Naive thymus-derived CD4-positive, alpha-beta T cell (primary cell): ENCODE measurements around the gene LRBA. TPM values are rescaled to one million over a fixed set of nuclear protein-coding genes. Genes with fewer than 3 reads are reported as not detected.

Experiments
- ATAC-seq: fragments of 150-1000 bp; cut with Tn5 transposase; 2 replicates; pipeline ENCODE4 v1.10.0; 2021; ENCODE audit warnings: mild to moderate bottlenecking, moderate library complexity
- CTCF ChIA-PET: fragments of 350-600 bp; sonication (Branson Sonifier 250); formaldehyde crosslinking; loops from one replicate; lab custom pipeline; 2021; ENCODE audit warnings: antibody characterized with exemption; lab: Charles Lee
- POLR2A ChIA-PET: fragments of 350-600 bp; sonication (Branson Sonifier 250); formaldehyde crosslinking; loops from one replicate; lab custom pipeline; 2021; ENCODE audit warnings: antibody characterized with exemption, inconsistent platforms; lab: Charles Lee
- DNase-seq, 9 donors: peaks; one replicate each; pipeline versions ENCODE4 v3.0.0 to v3.0.0-alpha.2; 2020 to 2022; ENCODE audit warnings: mixed read lengths in 1 of 9
- H3K27ac ChIP-seq: one replicate; pipeline ENCODE4 v1.7.0; 2013; ENCODE audit warnings: mild to moderate bottlenecking, low read depth, low read length, moderate library complexity
- H3K27me3 ChIP-seq, 2 donors: one replicate each; pipeline ENCODE4 v1.7.0; 2013; ENCODE audit warnings: low read length in 2 of 2, mild to moderate bottlenecking in 2 of 2, moderate library complexity in 2 of 2; ENCODE audit not compliant: control insufficient read depth in 2 of 2, insufficient read depth in 2 of 2
- H3K36me3 ChIP-seq, 3 experiments: 1 replicate in 2 of 3; 2 replicates in 1 of 3; pipeline ENCODE4 v1.7.0; 2013; ENCODE audit warnings: low read length in 3 of 3, mild to moderate bottlenecking in 3 of 3, moderate library complexity in 1 of 3; ENCODE audit not compliant: insufficient read depth in 3 of 3, control insufficient read depth in 2 of 3
- H3K4me1 ChIP-seq, 2 donors: one replicate each; pipeline ENCODE4 v1.7.0; 2013; ENCODE audit warnings: low read length in 2 of 2, mild to moderate bottlenecking in 2 of 2, moderate library complexity in 1 of 2; ENCODE audit not compliant: control insufficient read depth in 2 of 2, insufficient read depth in 2 of 2
- H3K4me3 ChIP-seq: 2 replicates; pipeline ENCODE4 v1.7.0; 2013; ENCODE audit warnings: mild to moderate bottlenecking, low read length
- H3K9me3 ChIP-seq, 3 experiments: 1 replicate in 2 of 3; 2 replicates in 1 of 3; pipeline ENCODE4 v1.7.0; 2013; ENCODE audit warnings: low read length in 3 of 3; ENCODE audit not compliant: control insufficient read depth in 2 of 3
- H3K27ac Mint-ChIP-seq, 9 donors: one replicate each; pipeline ENCODE4 v1.8.0; 2020 to 2022; ENCODE audit warnings: mixed read lengths in 9 of 9, mild to moderate bottlenecking in 8 of 9, moderate library complexity in 5 of 9, inconsistent platforms in 2 of 9
- H3K27me3 Mint-ChIP-seq, 5 donors: one replicate each; pipeline ENCODE4 v1.8.0; 2021 to 2022; ENCODE audit warnings: mixed read lengths in 5 of 5, mild to moderate bottlenecking in 1 of 5
- H3K36me3 Mint-ChIP-seq, 5 donors: one replicate each; pipeline ENCODE4 v1.8.0; 2020 to 2022; ENCODE audit warnings: mixed read lengths in 5 of 5, mild to moderate bottlenecking in 3 of 5, inconsistent platforms in 1 of 5
- H3K4me1 Mint-ChIP-seq, 7 donors: one replicate each; pipeline ENCODE4 v1.8.0; 2020 to 2022; ENCODE audit warnings: mixed read lengths in 7 of 7, mild to moderate bottlenecking in 3 of 7, inconsistent platforms in 1 of 7
- H3K4me3 Mint-ChIP-seq, 10 donors: one replicate each; pipeline ENCODE4 v1.8.0; 2020 to 2022; ENCODE audit warnings: mild to moderate bottlenecking in 10 of 10, mixed read lengths in 10 of 10, moderate library complexity in 6 of 10, inconsistent platforms in 2 of 10
- H3K9me3 Mint-ChIP-seq, 11 donors: one replicate each; pipeline ENCODE4 v1.8.0; 2020 to 2022; ENCODE audit warnings: mixed read lengths in 11 of 11, mild to moderate bottlenecking in 4 of 11, inconsistent platforms in 1 of 11, moderate library complexity in 1 of 11
- intact Hi-C, 2 donors: fragments of 100-400 bp; cut with micrococcal nuclease; formaldehyde crosslinking; loops; one replicate each; pipeline ENCODE4 v1.15.1; 2023
- polyA plus RNA-seq, 2 donors: library from polyadenylated mRNA; unstranded; fragments of 300-500 nt; fragmentation: Illumina TruSeq; gene quantifications; one replicate each; pipeline ENCODE4 v1.2.3, GENCODE V29; 2021
- total RNA-seq, 6 experiments: library from RNA in 5 of 6; stranded (reverse) in 5 of 6; gene quantifications; 1 replicate in 5 of 6; 2 replicates in 1 of 6; pipeline ENCODE4 v1.2.3 and lab custom pipeline; 2021 to 2026

LRBA gene
- total and polyA plus RNA-seq, 7 experiments from 2014 or later: 20.8 to 71.4 (median 58.4) TPM

GRCh38 chr4:150903603-150904002 lies 111.5 kb downstream of the LRBA start:
- no peaks in the 10 kb centered on the region for H3K27me3 Mint-ChIP-seq
- ChIA-PET CTCF (interaction anchor here (1.4 kb wide), 1 partner anchor 37 kb away, joined by 4 read pairs; no protein-coding TSS in a partner anchor), POLR2A (no interaction called here)
- DNase-seq: no peak
- peaks cover 35 to 86% (median 65%) of the 10 kb centered on the region in 5 donors for H3K36me3 Mint-ChIP-seq
- Histone ChIP-seq H3K27ac (no peak overlapping the region), H3K9me3 (no peaks in the 10 kb centered on the region), H3K27me3 (no peaks in the 10 kb centered on the region), H3K4me1 (no peaks in the 10 kb centered on the region), H3K4me3 (no peak overlapping the region), H3K36me3 (peaks cover 5 to 35% (median 11%) of the 10 kb centered on the region in 3 experiments)
- peaks cover 0 to 20% (median 16%) of the 10 kb centered on the region in 7 donors for H3K4me1 Mint-ChIP-seq
- intact Hi-C loops: no loop called here
- no peak for ATAC-seq
- peak overlapping the region in 1 of 9 donors; percentile 84 for H3K27ac Mint-ChIP-seq
- peaks cover 0 to 3% (median 0%) of the 10 kb centered on the region in 11 donors for H3K9me3 Mint-ChIP-seq
- no peak overlapping the region for H3K4me3 Mint-ChIP-seq

- Histone ChIP-seq H3K27me3 (no peaks in the 10 kb centered on the region), H3K9me3 (no peaks in the 10 kb centered on the region), H3K27ac (no peak overlapping the region), H3K36me3 (peaks cover 3 to 40% (median 7%) of the 10 kb centered on the region in 3 experiments), H3K4me3 (no peak overlapping the region), H3K4me1 (no peaks in the 10 kb centered on the region)
- H3K36me3 Mint-ChIP-seq: peaks cover 21 to 70% (median 53%) of the 10 kb centered on the region in 5 donors
- H3K9me3 Mint-ChIP-seq: peaks cover 0 to 3% (median 0%) of the 10 kb centered on the region in 11 donors
- ATAC-seq: no peak
- intact Hi-C loops: no loop called here
- no peaks in the 10 kb centered on the region for H3K27me3 Mint-ChIP-seq
- CTCF ChIA-PET: no interaction called here
- POLR2A ChIA-PET: no interaction called here
- no peak overlapping the region for H3K27ac Mint-ChIP-seq
- DNase-seq: no peak
- H3K4me1 Mint-ChIP-seq: peaks cover 0 to 5% (median 0%) of the 10 kb centered on the region in 7 donors
- no peak overlapping the region for H3K4me3 Mint-ChIP-seq
Measured at GRCh38 chr4:150896497-150896896, 118.6 kb downstream of the LRBA start.

- H3K36me3 ChIP-seq: peaks cover 0 to 18% (median 0%) of the 10 kb centered on the region in 3 experiments
- Mint-ChIP-seq H3K4me3 (no peak overlapping the region), H3K4me1 (peaks cover 0 to 12% (median 3%) of the 10 kb centered on the region in 7 donors), H3K9me3 (peaks cover 0 to 3% (median 0%) of the 10 kb centered on the region in 11 donors), H3K36me3 (peaks cover 7 to 43% (median 32%) of the 10 kb centered on the region in 5 donors), H3K27me3 (no peaks in the 10 kb centered on the region), H3K27ac (peak overlapping the region in 4 of 9 donors; percentile 1 to 75 (median 14))
- no peaks in the 10 kb centered on the region for H3K9me3 ChIP-seq
- intact Hi-C loops: no loop called here
- no peaks in the 10 kb centered on the region for H3K27me3 ChIP-seq
- no peak overlapping the region for H3K27ac ChIP-seq
- CTCF ChIA-PET: no interaction called here
- DNase-seq: no peak
- POLR2A ChIA-PET: no interaction called here
- H3K4me1 ChIP-seq: peaks cover 0 to 6% of the 10 kb centered on the region in 2 donors
- H3K4me3 ChIP-seq: no peak overlapping the region
- no peak for ATAC-seq
Measured at GRCh38 chr4:150890246-150890645, 124.8 kb downstream of the LRBA start.

- ChIA-PET POLR2A (no interaction called here), CTCF (no interaction called here)
- Mint-ChIP-seq H3K9me3 (peaks cover 0 to under 1% (median 0%) of the 10 kb centered on the region in 11 donors), H3K4me3 (no peak overlapping the region), H3K36me3 (peaks cover 7 to 43% (median 31%) of the 10 kb centered on the region in 5 donors), H3K27me3 (no peaks in the 10 kb centered on the region), H3K4me1 (peaks cover 0 to 15% (median 3%) of the 10 kb centered on the region in 7 donors), H3K27ac (no peak overlapping the region)
- intact Hi-C loops: no loop called here
- Histone ChIP-seq H3K9me3 (no peaks in the 10 kb centered on the region), H3K36me3 (peaks cover 0 to 16% (median 0%) of the 10 kb centered on the region in 3 experiments), H3K27me3 (no peaks in the 10 kb centered on the region), H3K27ac (no peak overlapping the region), H3K4me3 (no peak overlapping the region), H3K4me1 (peaks cover 0 to 10% of the 10 kb centered on the region in 2 donors)
- ATAC-seq (no peak), DNase-seq (no peak)
Measured at GRCh38 chr4:150889306-150889705, 125.8 kb downstream of the LRBA start.

GRCh38 chr4:150888625-150889024 lies 126.5 kb downstream of the LRBA start:
- POLR2A ChIA-PET: no interaction called here
- H3K4me3 Mint-ChIP-seq: no peak overlapping the region
- H3K27me3 ChIP-seq: no peaks in the 10 kb centered on the region
- H3K27ac Mint-ChIP-seq: peak overlapping the region in 1 of 9 donors; percentile 9
- H3K9me3 ChIP-seq: no peaks in the 10 kb centered on the region
- no peaks in the 10 kb centered on the region for H3K27me3 Mint-ChIP-seq
- no peaks in the 10 kb centered on the region for H3K9me3 Mint-ChIP-seq
- H3K4me3 ChIP-seq: no peak overlapping the region
- peaks cover 7 to 43% (median 29%) of the 10 kb centered on the region in 5 donors for H3K36me3 Mint-ChIP-seq
- CTCF ChIA-PET: no interaction called here
- intact Hi-C loops: no loop called here
- no peak for DNase-seq
- no peak for ATAC-seq
- H3K4me1 ChIP-seq: peaks cover 0 to 10% of the 10 kb centered on the region in 2 donors
- H3K36me3 ChIP-seq: peaks cover 0 to 17% (median 0%) of the 10 kb centered on the region in 3 experiments
- H3K27ac ChIP-seq: no peak overlapping the region
- peaks cover 0 to 19% (median 3%) of the 10 kb centered on the region in 7 donors for H3K4me1 Mint-ChIP-seq

- no peak for DNase-seq
- Mint-ChIP-seq H3K9me3 (no peaks in the 10 kb centered on the region), H3K36me3 (peaks cover 7 to 39% (median 27%) of the 10 kb centered on the region in 5 donors), H3K4me1 (peaks cover 0 to 19% (median 3%) of the 10 kb centered on the region in 7 donors), H3K4me3 (no peak overlapping the region), H3K27me3 (no peaks in the 10 kb centered on the region), H3K27ac (no peak overlapping the region)
- POLR2A ChIA-PET: no interaction called here
- no peak for ATAC-seq
- H3K36me3 ChIP-seq: peaks cover 0 to 17% (median 0%) of the 10 kb centered on the region in 3 experiments
- no peak overlapping the region for H3K4me3 ChIP-seq
- H3K4me1 ChIP-seq: peaks cover 0 to 10% of the 10 kb centered on the region in 2 donors
- H3K27me3 ChIP-seq: no peaks in the 10 kb centered on the region
- CTCF ChIA-PET: no interaction called here
- H3K9me3 ChIP-seq: no peaks in the 10 kb centered on the region
- intact Hi-C loops: no loop called here
- no peak overlapping the region for H3K27ac ChIP-seq
Measured at GRCh38 chr4:150888217-150888616, 126.9 kb downstream of the LRBA start.

- POLR2A ChIA-PET: no interaction called here
- Mint-ChIP-seq H3K4me1 (peaks cover 0 to 19% (median 3%) of the 10 kb centered on the region in 7 donors), H3K4me3 (no peak overlapping the region), H3K27ac (peak overlapping the region in 1 of 9 donors; percentile 21), H3K27me3 (no peaks in the 10 kb centered on the region), H3K9me3 (no peaks in the 10 kb centered on the region), H3K36me3 (peaks cover 4 to 34% (median 22%) of the 10 kb centered on the region in 5 donors)
- Histone ChIP-seq H3K27ac (no peak overlapping the region), H3K4me1 (peaks cover 0 to 10% of the 10 kb centered on the region in 2 donors), H3K4me3 (no peak overlapping the region), H3K36me3 (peaks cover 0 to 13% (median 0%) of the 10 kb centered on the region in 3 experiments), H3K27me3 (no peaks in the 10 kb centered on the region), H3K9me3 (no peaks in the 10 kb centered on the region)
- CTCF ChIA-PET: no interaction called here
- no peak for ATAC-seq
- DNase-seq: no peak
- intact Hi-C loops: no loop called here
Measured at GRCh38 chr4:150886597-150886996, 128.5 kb downstream of the LRBA start.
